ENCODE data around the gene AGBL1. TPM values are rescaled to one million over a fixed set of nuclear protein-coding genes. Genes with fewer than 3 reads are reported as not detected.

The AGBL1 gene
- total RNA-seq, 1 experiment from 2014 or later: not detected

DNA sequence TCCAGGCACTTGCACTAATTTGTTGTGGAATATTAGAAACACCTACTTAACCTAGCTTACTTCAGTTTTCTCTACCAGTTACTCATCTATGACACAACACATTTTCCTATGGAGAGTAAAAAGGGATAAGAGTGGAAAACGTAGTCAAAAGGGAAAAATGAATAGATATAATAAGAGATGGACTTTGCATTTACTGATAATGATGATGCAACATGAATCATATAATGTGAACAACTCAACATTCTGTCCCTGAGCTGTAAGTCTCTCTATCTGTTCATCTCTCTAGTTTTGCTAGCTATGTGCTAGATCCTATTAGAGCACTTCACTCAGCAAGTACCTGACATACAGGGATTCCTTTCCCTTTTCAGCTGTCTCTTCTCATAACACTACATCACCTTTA is 627.1 kb downstream of the AGBL1 start:
- TF ChIP-seq, protein P1, sequence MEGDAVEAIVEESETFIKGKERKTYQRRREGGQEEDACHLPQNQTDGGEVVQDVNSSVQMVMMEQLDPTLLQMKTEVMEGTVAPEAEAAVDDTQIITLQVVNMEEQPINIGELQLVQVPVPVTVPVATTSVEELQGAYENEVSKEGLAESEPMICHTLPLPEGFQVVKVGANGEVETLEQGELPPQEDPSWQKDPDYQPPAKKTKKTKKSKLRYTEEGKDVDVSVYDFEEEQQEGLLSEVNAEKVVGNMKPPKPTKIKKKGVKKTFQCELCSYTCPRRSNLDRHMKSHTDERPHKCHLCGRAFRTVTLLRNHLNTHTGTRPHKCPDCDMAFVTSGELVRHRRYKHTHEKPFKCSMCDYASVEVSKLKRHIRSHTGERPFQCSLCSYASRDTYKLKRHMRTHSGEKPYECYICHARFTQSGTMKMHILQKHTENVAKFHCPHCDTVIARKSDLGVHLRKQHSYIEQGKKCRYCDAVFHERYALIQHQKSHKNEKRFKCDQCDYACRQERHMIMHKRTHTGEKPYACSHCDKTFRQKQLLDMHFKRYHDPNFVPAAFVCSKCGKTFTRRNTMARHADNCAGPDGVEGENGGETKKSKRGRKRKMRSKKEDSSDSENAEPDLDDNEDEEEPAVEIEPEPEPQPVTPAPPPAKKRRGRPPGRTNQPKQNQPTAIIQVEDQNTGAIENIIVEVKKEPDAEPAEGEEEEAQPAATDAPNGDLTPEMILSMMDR (conservative IDR thresholded peaks at IDR 0.05): no peak
- H2BK12ac ChIP-seq (ENCODE audit: insufficient read length, low read depth, low read length): no peak overlapping the region
- no peaks in the 10 kb centered on the region for H3K27me3 ChIP-seq (ENCODE audit: insufficient read depth, low read length)
- H4K5ac ChIP-seq (ENCODE audit: insufficient read length, low read depth, low read length): no peak overlapping the region
- no peak for DNase-seq
- H3K23ac ChIP-seq (ENCODE audit: insufficient read length, low read depth, low read length): no peak overlapping the region
- no peaks in the 10 kb centered on the region for H3K27me3 Mint-ChIP-seq (ENCODE audit: low read depth)
- H4K20me1 ChIP-seq (ENCODE audit: control insufficient read depth, insufficient read depth, insufficient read length): no peaks in the 10 kb centered on the region
- no peaks in the 10 kb centered on the region for H3K36me3 Mint-ChIP-seq (ENCODE audit: insufficient read depth in 1 of 3, low read depth in 3 of 3)
- no peak overlapping the region for H3K18ac ChIP-seq (ENCODE audit: insufficient read length, low read depth, low read length)
- H2BK15ac ChIP-seq (ENCODE audit: low read depth, low read length): no peak overlapping the region
- no peak overlapping the region for H3K9ac ChIP-seq (ENCODE audit: extremely low read depth, insufficient read length, low read length)
- WGBS (ENCODE audit: extremely low coverage, insufficient read length, low lambda C conversion rate): no CpG with 5 or more reads among the region's 1 CpG
- H2AFZ ChIP-seq (ENCODE audit: low read length): no peak overlapping the region
- H3K79me2 ChIP-seq (ENCODE audit: insufficient read depth, low read length): no peaks in the 10 kb centered on the region
- H2BK20ac ChIP-seq (ENCODE audit: low read depth, low read length, poor library complexity, severe bottlenecking): no peak overlapping the region
- H3K23me2 ChIP-seq (ENCODE audit: insufficient read length, low read depth, low read length, poor library complexity, severe bottlenecking): no peaks in the 10 kb centered on the region
- no peak overlapping the region for H3K56ac ChIP-seq (ENCODE audit: insufficient read length, low read depth, low read length)
- no peaks in the 10 kb centered on the region for H3K79me1 ChIP-seq (ENCODE audit: insufficient read depth, low read depth, low read length, poor library complexity, severe bottlenecking)
- peaks cover 2% of the 10 kb centered on the region in 2 experiments; a peak in 3 of 4 replicates for H3K4me1 Mint-ChIP-seq
- no peaks in the 10 kb centered on the region for H3K4me1 ChIP-seq (ENCODE audit: insufficient read depth, low read length)
- H4K91ac ChIP-seq (ENCODE audit: insufficient read length, low read depth, low read length): no peak overlapping the region
- no peak overlapping the region for H3K14ac ChIP-seq (ENCODE audit: insufficient read depth, low read length)
- H4K8ac ChIP-seq (replicated peaks; ENCODE audit: insufficient read length, low read depth, low read length): no peak overlapping the region
- no peak overlapping the region for H3K4me2 ChIP-seq (ENCODE audit: insufficient read depth, insufficient read length, low read length)
- H3K9me3 Mint-ChIP-seq: no peaks in the 10 kb centered on the region; a peak in 1 of 5 replicates
- H3K27ac Mint-ChIP-seq: no peak overlapping the region
- H3K27ac ChIP-seq (ENCODE audit: insufficient read length, low read depth, low read length): no peak overlapping the region
- H2BK120ac ChIP-seq (ENCODE audit: low read depth, low read length, poor library complexity, severe bottlenecking): no peak overlapping the region
- H3K4ac ChIP-seq (ENCODE audit: low read depth, low read length): no peak overlapping the region
- H3K4me3 Mint-ChIP-seq: no peak overlapping the region
- no peak overlapping the region for H3T11ph ChIP-seq (ENCODE audit: low read length)
- H3K9me3 ChIP-seq (ENCODE audit: control insufficient read depth, low read depth, low read length): no peaks in the 10 kb centered on the region
- H2BK5ac ChIP-seq (ENCODE audit: insufficient read length, low read length): no peak overlapping the region
- no peak overlapping the region for H2AK5ac ChIP-seq (ENCODE audit: insufficient read length, low read length)

Measured in H9 (cell line).